M059J (cell line): ENCODE measurements around the gene ACTG2. TPM values are rescaled to one million over a fixed set of nuclear protein-coding genes. Genes with fewer than 3 reads are reported as not detected.
"Not testable (repeated sequence)": the region's sequence is repeated elsewhere in the genome, so short reads cannot be mapped to it uniquely, and the experiment has no call there.

Experiments used
- DNase-seq: peaks from one replicate; pipeline ENCODE4 v3.0.0-alpha.2; 2012; ENCODE audit warnings: low read depth
- total RNA-seq: library from RNA; depleted of rRNA; stranded (reverse); fragments of >200 nt; shearing (Covaris generic); gene quantifications from 2 replicates; pipeline ENCODE4 v1.2.3, GENCODE V29; 2014

ACTG2 gene
- total RNA-seq, 1 experiment from 2014 or later, result 0.89 TPM

- DNase-seq, result no peak
Measured at GRCh38 chr2:73935641-73936040, 42.8 kb downstream of the ACTG2 start.

- peak; percentile 56 for DNase-seq
Measured at GRCh38 chr2:73937103-73937885, 44.5 kb downstream of the ACTG2 start.

GRCh38 chr2:73937899-73938298, 45.1 kb downstream of the ACTG2 start:
- DNase-seq, result no peak

- DNase-seq, result peak; percentile 76
Measured at GRCh38 chr2:73938718-73939352, 46.0 kb downstream of the ACTG2 start.

GRCh38 chr2:73939419-73939818, 46.6 kb downstream of the ACTG2 start:
- DNase-seq, result peak; percentile 43

GRCh38 chr2:73940066-73940465, 47.3 kb downstream of the ACTG2 start:
- not testable (repeated sequence) for DNase-seq

GRCh38 chr2:73942664-73943063, 49.9 kb downstream of the ACTG2 start:
- DNase-seq, result no peak

GRCh38 chr2:73944714-73945113, 51.9 kb downstream of the ACTG2 start:
- DNase-seq, result no peak

- DNase-seq, result no peak
Measured at GRCh38 chr2:73946215-73946614, 53.4 kb downstream of the ACTG2 start.

- DNase-seq, result no peak
Measured at GRCh38 chr2:73946666-73947065, 53.9 kb downstream of the ACTG2 start.

GRCh38 chr2:73947412-73948018, 54.7 kb downstream of the ACTG2 start:
- no peak for DNase-seq

- DNase-seq, result no peak
Measured at GRCh38 chr2:73949802-73950201, 57.0 kb downstream of the ACTG2 start.

GRCh38 chr2:73952499-73953446, 60.0 kb downstream of the ACTG2 start:
- peak; percentile 72 for DNase-seq

- DNase-seq, result no peak
Measured at GRCh38 chr2:73956218-73956865, 63.5 kb downstream of the ACTG2 start.

- DNase-seq, result no peak
Measured at GRCh38 chr2:73961274-73961673, 68.5 kb downstream of the ACTG2 start.

GRCh38 chr2:73961823-73962615, 69.2 kb downstream of the ACTG2 start:
- no peak for DNase-seq

GRCh38 chr2:73962798-73963197, 70.0 kb downstream of the ACTG2 start:
- DNase-seq, result no peak

- no peak for DNase-seq
Measured at GRCh38 chr2:73963385-73964120, 70.7 kb downstream of the ACTG2 start.

GRCh38 chr2:73964223-73964622, 71.4 kb downstream of the ACTG2 start:
- no peak for DNase-seq

GRCh38 chr2:73965053-73965452, 72.2 kb downstream of the ACTG2 start:
- no peak for DNase-seq
